ENCODE measurements around the gene TWNK. TPM values are rescaled to one million over a fixed set of nuclear protein-coding genes. Genes with fewer than 3 reads are reported as not detected.

The TWNK gene
- total and polyA plus RNA-seq, 9 of the 15 experiments (the other 6 are each of a cell fraction or from before 2014, with no cell fraction given): 11.6 to 34.7 (median 17.4) TPM

DNA sequence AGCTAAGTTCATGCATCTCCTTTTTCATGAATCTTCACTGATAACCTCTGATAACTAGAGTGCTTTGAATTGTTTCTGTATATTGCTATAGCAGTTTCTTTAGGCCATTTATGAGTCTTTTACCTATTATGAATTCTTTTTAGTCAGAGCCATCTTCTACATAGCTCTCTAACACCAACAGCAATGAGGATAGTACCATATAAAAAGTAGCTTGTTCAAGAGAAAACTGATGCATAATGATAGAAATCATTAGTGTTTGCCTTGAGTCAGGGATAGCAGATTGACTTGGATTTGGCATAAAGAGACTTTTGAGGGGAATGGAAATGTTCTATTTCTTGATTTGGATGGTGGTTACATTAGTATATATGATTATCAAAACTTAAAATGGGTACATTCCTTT is 43.8 kb upstream of the TWNK start:
- H3K9me3 ChIP-seq (replicated peaks; ENCODE audit: control insufficient read depth, insufficient read depth, low read depth, low read length): no peaks in the 10 kb centered on the region
- FAIRE-seq (no peak), DNase-seq (ENCODE audit: extremely low read depth in 1 of 4, low spot score in 3 of 4) (no peak), ATAC-seq (no peak)
- ChIA-PET POLR2A (interaction anchor here (0.8 kb wide), 1 partner anchor 12 kb away, joined by 3 read pairs; no protein-coding TSS in a partner anchor), CTCF (ENCODE audit: low intra/inter-chr PET ratio) (no interaction called here)
- H2AFZ ChIP-seq (ENCODE audit: low read depth, low read length): no peak overlapping the region
- no peaks in the 10 kb centered on the region for H3K79me2 ChIP-seq (ENCODE audit: control insufficient read depth, insufficient read depth, low read length)
- H4K20me1 ChIP-seq (replicated peaks; ENCODE audit: control insufficient read depth, insufficient read depth, low read length): no peaks in the 10 kb centered on the region
- intact Hi-C loops (cut with micrococcal nuclease): no loop called here
- no peaks in the 10 kb centered on the region for H3K27me3 ChIP-seq (ENCODE audit: control insufficient read depth in 2 of 2, insufficient read depth in 2 of 2, low read length in 2 of 2)
- H3K4me3 ChIP-seq: no peak overlapping the region
- H3K36me3 ChIP-seq (ENCODE audit: control insufficient read depth, insufficient read depth, low read length): peaks cover 74% of the 10 kb centered on the region
- H3K4me1 ChIP-seq (replicated peaks in 1 of 2; ENCODE audit: control insufficient read depth in 2 of 2, insufficient read depth in 2 of 2, low read length in 2 of 2): no peaks in the 10 kb centered on the region
- in situ Hi-C loops (cut with MboI): no loop called here
- BruUV-seq (replicated peaks): no TSS peak
- no peak overlapping the region for H3K9ac ChIP-seq (ENCODE audit: insufficient read depth in 1 of 2, low read depth in 2 of 2, low read length in 2 of 2)
- no peak overlapping the region for H3K4me2 ChIP-seq (ENCODE audit: insufficient read depth, low read length)
- no peaks in the 10 kb centered on the region for H3K9me1 ChIP-seq (ENCODE audit: control insufficient read depth, insufficient read depth, low read length)
- H3K27ac ChIP-seq (ENCODE audit: extremely low read depth, low read depth, low read length): no peak overlapping the region
- TF ChIP-seq TOE1 (IDR thresholded peaks at IDR 0.05; ENCODE audit: borderline replicate concordance) (no peak), TOE1 (CRISPR knock-in tag; IDR thresholded peaks at IDR 0.05; ENCODE audit: borderline replicate concordance, low read depth) (no peak), ZC3H4 (CRISPR knock-in tag; IDR thresholded peaks at IDR 0.05; ENCODE audit: borderline replicate concordance) (no peak), SRSF9 (IDR thresholded peaks at IDR 0.05; ENCODE audit: borderline replicate concordance, low read depth, low read length) (no peak), NFATC3 (IDR thresholded peaks at IDR 0.05) (no peak), L3MBTL2 (IDR thresholded peaks at IDR 0.05) (no peak), NCOA6 (IDR thresholded peaks at IDR 0.05) (no peak), HNRNPK (IDR thresholded peaks at IDR 0.05; ENCODE audit: low read depth, low read length, poor library complexity, severe bottlenecking) (no peak), NUFIP1 (IDR thresholded peaks at IDR 0.05; ENCODE audit: partially characterized antibody) (no peak), TAF7 (tag; IDR thresholded peaks at IDR 0.05) (no peak), NFE2L1 (tag; IDR thresholded peaks at IDR 0.05; ENCODE audit: borderline replicate concordance, low read depth) (no peak), ZNF639 (CRISPR knock-in tag; conservative IDR thresholded peaks at IDR 0.05 in 1 of 2, IDR thresholded peaks at IDR 0.05 in 1 of 2) (no peak), ZBTB7A (IDR thresholded peaks at IDR 0.05; ENCODE audit: borderline replicate concordance, control insufficient read depth, low read depth, low read length) (no peak)

Measured in K562 (cell line).